Neural crest cell (in vitro differentiated cells): ENCODE data around the gene MEF2A. TPM values are rescaled to one million over a fixed set of nuclear protein-coding genes. Genes with fewer than 3 reads are reported as not detected.

Experiments
- DNase-seq: peaks from one replicate; pipeline ENCODE4 v3.0.0; 2021; ENCODE audit warnings: low read depth, mixed read lengths, low spot score
- H3K27ac Mint-ChIP-seq: one replicate; pipeline ENCODE4 v1.8.0; 2021; ENCODE audit warnings: mild to moderate bottlenecking, mixed read lengths; ENCODE audit not compliant: unreplicated experiment
- H3K27me3 Mint-ChIP-seq: 2 replicates; pipeline ENCODE4 v1.8.0; 2021; ENCODE audit warnings: low read depth, mild to moderate bottlenecking, mixed read lengths
- H3K36me3 Mint-ChIP-seq: 2 replicates; pipeline ENCODE4 v1.8.0; 2021; ENCODE audit warnings: low read depth, mild to moderate bottlenecking, mixed read lengths
- H3K4me1 Mint-ChIP-seq: 2 replicates; pipeline ENCODE4 v1.8.0; 2021; ENCODE audit warnings: mixed read lengths
- H3K4me3 Mint-ChIP-seq: one replicate; pipeline ENCODE4 v1.8.0; 2021; ENCODE audit warnings: mild to moderate bottlenecking, mixed read lengths
- H3K9me3 Mint-ChIP-seq: 2 replicates; pipeline ENCODE4 v1.8.0; 2021; ENCODE audit warnings: mixed read lengths
- CTCF ChIP-seq: fragments of 200-600 bp; sonication (generic); conservative IDR thresholded peaks from 2 replicates; pipeline ENCODE4 v1.5.0; 2021; ENCODE audit warnings: antibody characterized with exemption, mild to moderate bottlenecking
- total RNA-seq: library from RNA; stranded (reverse); gene quantifications from 2 replicates; pipeline ENCODE4 v1.2.1, GENCODE V29; 2021

MEF2A gene
- total RNA-seq, 1 donor from 2014 or later = 21.5 TPM

GRCh38 chr15:99702895-99703602, 137.3 kb downstream of the MEF2A start:
- H3K36me3 Mint-ChIP-seq = no peaks in the 10 kb centered on the region
- DNase-seq = no peak

GRCh38 chr15:99703603-99704443, 138.0 kb downstream of the MEF2A start:
- Mint-ChIP-seq H3K4me3 (no peak overlapping the region), H3K27ac (no peak overlapping the region), H3K36me3 (peaks cover 4% of the 10 kb centered on the region), H3K27me3 (no peaks in the 10 kb centered on the region), H3K9me3 (no peaks in the 10 kb centered on the region), H3K4me1 (peaks cover 14% of the 10 kb centered on the region)
- DNase-seq = no peak
- TF ChIP-seq CTCF = peak; percentile 62

More at GRCh38 chr15:99702895-99703602, 137.3 kb downstream of the MEF2A start:
- Mint-ChIP-seq H3K9me3 (no peaks in the 10 kb centered on the region), H3K27me3 (no peaks in the 10 kb centered on the region), H3K4me1 (peaks cover 14% of the 10 kb centered on the region), H3K4me3 (no peak overlapping the region), H3K27ac (peak overlapping the region; percentile 52)
- no peak for TF ChIP-seq CTCF

- peak; percentile 82 for TF ChIP-seq CTCF
- H3K27me3 Mint-ChIP-seq = no peaks in the 10 kb centered on the region
- no peaks in the 10 kb centered on the region for H3K9me3 Mint-ChIP-seq
- DNase-seq = peak; percentile 30
- no peak overlapping the region for H3K4me3 Mint-ChIP-seq
- no peak overlapping the region for H3K27ac Mint-ChIP-seq
- peaks cover 14% of the 10 kb centered on the region for H3K4me1 Mint-ChIP-seq
- peaks cover 4% of the 10 kb centered on the region for H3K36me3 Mint-ChIP-seq
These were observed 138.7 kb downstream of the MEF2A start for GRCh38 chr15:99704444-99704838.

- H3K4me1 Mint-ChIP-seq = peaks cover 14% of the 10 kb centered on the region
- no peaks in the 10 kb centered on the region for H3K27me3 Mint-ChIP-seq
- DNase-seq = no peak
- H3K4me3 Mint-ChIP-seq = no peak overlapping the region
- TF ChIP-seq CTCF = no peak
- H3K36me3 Mint-ChIP-seq = peaks cover 4% of the 10 kb centered on the region
- no peaks in the 10 kb centered on the region for H3K9me3 Mint-ChIP-seq
- H3K27ac Mint-ChIP-seq = no peak overlapping the region
These were observed 140.9 kb downstream of the MEF2A start for GRCh38 chr15:99706557-99707303.

- no peak overlapping the region for H3K27ac Mint-ChIP-seq
- TF ChIP-seq CTCF = no peak
These were observed 141.9 kb downstream of the MEF2A start for GRCh38 chr15:99707473-99708270.

More at GRCh38 chr15:99707473-99708270, 141.9 kb downstream of the MEF2A start:
- no peak for DNase-seq
- Mint-ChIP-seq H3K4me1 (peaks cover 13% of the 10 kb centered on the region), H3K27me3 (no peaks in the 10 kb centered on the region), H3K9me3 (no peaks in the 10 kb centered on the region), H3K4me3 (no peak overlapping the region), H3K36me3 (peaks cover 4% of the 10 kb centered on the region)
